ENCODE results near the gene ABCA1.
"Not testable (repeated sequence)": the region's sequence is repeated elsewhere in the genome, so short reads cannot be mapped to it uniquely, and the experiment has no call there.

ABCA1 gene

DNA sequence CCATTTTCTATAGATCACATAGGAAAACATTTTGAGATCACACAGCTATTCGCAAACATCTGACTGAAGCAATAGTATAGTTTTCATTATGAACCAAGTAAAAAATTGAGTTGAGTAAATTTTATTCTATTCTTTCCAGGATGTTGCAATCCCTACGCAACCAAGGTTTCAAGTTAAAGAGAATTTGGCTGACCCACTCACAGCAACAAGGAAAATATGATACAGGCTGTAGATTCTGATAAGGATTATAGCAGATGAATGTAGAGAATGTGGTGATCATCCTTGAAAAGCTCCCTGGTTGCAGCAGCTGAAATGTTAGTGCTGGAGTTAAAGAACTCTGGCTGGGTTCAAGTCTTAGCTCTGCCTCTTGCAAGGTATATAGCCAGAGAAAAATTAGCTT is 4.7 kb downstream of the ABCA1 start:
- TF ChIP-seq, protein P1, sequence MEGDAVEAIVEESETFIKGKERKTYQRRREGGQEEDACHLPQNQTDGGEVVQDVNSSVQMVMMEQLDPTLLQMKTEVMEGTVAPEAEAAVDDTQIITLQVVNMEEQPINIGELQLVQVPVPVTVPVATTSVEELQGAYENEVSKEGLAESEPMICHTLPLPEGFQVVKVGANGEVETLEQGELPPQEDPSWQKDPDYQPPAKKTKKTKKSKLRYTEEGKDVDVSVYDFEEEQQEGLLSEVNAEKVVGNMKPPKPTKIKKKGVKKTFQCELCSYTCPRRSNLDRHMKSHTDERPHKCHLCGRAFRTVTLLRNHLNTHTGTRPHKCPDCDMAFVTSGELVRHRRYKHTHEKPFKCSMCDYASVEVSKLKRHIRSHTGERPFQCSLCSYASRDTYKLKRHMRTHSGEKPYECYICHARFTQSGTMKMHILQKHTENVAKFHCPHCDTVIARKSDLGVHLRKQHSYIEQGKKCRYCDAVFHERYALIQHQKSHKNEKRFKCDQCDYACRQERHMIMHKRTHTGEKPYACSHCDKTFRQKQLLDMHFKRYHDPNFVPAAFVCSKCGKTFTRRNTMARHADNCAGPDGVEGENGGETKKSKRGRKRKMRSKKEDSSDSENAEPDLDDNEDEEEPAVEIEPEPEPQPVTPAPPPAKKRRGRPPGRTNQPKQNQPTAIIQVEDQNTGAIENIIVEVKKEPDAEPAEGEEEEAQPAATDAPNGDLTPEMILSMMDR (IDR thresholded peaks at IDR 0.05; ENCODE audit: unreplicated experiment in 3 of 3), result no peak
- Mint-ChIP-seq H3K36me3 (ENCODE audit: low read depth) (no peaks in the 10 kb centered on the region), H3K27me3 (ENCODE audit: low read depth) (peaks cover 10% of the 10 kb centered on the region), H3K4me3 (peak overlapping the region in 2 of 3 experiments; percentile 28 to 36), H3K9me3 (no peaks in the 10 kb centered on the region), H3K4me1 (peaks cover 34% of the 10 kb centered on the region), H3K27ac (peak overlapping the region in 2 of 3 experiments; percentile 67 to 88)

DNA sequence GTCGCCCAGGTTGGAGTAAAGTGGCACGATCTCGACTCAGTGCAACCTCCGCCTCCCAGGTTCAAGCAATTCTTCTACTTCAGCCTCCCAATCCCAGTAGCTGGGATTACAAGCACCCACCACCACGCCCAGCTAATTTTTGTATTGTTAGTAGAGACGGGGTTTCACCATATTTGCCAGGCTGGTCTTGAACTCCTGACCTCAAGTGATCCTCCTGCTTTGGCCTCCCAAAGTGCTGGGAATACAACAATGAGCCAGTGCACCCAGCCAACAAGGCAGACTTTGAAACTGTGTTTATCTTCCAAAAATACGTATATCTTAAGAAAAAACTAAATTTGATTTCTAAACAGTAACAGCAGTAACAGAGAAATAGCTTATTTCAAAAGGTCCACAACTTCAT is 5.2 kb downstream of the ABCA1 start:
- Mint-ChIP-seq H3K4me1 (peaks cover 34% of the 10 kb centered on the region), H3K27ac (peak overlapping the region in 1 of 3 experiments; percentile 67)
- not testable (repeated sequence) for H3K4me3 Mint-ChIP-seq; H3K27me3 Mint-ChIP-seq (ENCODE audit: low read depth); H3K36me3 Mint-ChIP-seq (ENCODE audit: low read depth); H3K9me3 Mint-ChIP-seq

DNA sequence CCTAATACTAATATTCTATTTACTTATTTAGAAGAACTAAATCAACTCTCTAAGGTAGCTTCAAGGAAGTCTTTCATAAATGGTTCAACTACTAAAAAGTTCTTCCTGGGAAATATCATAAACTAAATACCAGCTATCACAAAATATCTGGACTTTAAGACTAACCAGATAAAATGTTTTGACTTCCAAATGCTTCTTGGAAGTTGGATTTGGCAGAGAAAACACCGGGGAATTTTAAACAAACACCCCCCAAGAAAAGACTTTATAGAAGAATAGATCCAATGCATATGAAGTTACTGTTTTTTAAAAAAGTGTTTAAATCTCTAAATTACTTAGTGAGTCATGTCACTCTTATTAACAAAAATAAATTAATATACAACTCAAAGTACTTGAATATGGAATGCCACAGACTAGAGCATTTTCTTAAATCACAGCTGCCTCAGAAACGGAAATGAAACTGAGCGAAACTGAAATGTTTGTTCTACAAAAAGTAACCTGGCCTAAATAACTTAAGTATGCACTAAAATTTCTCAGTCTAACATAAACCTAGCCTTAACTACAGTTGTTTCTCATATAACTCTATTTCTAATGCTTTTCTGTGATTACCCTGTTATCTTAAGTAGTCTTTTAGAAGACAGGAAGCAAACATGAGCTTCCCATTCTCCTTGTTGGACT is 6.8 kb downstream of the ABCA1 start:
- TF ChIP-seq, protein P1 (IDR thresholded peaks at IDR 0.05; ENCODE audit: unreplicated experiment in 3 of 3), result no peak
- no peaks in the 10 kb centered on the region for H3K9me3 Mint-ChIP-seq
- no peaks in the 10 kb centered on the region for H3K36me3 Mint-ChIP-seq (ENCODE audit: low read depth)
- H3K4me1 Mint-ChIP-seq, result peaks cover 34% of the 10 kb centered on the region
- peak overlapping the region in 1 of 3 experiments; percentile 46 for H3K27ac Mint-ChIP-seq
- H3K27me3 Mint-ChIP-seq (ENCODE audit: low read depth), result peaks cover under 1% of the 10 kb centered on the region
- H3K4me3 Mint-ChIP-seq, result no peak overlapping the region

DNA sequence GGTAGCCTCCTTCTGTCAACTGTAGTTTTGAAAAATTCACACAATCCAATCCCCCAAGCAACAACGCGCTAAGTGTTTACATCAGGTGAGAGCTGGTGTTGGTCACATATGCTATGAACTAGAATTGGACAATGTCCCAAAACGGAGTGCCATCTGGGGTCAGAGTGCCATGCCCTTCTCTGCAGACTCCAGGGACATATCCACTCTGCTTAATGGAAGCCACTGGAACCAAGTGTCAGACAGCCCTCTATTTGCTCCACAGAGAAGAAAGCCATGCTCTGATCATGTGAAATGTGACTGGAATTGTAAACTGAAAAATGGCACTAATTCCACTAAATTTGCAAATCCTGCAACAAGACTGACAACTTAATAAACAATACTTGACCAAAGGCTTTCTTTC is 12.2 kb downstream of the ABCA1 start:
- no peaks in the 10 kb centered on the region for H3K27me3 Mint-ChIP-seq (ENCODE audit: low read depth)
- H3K9me3 Mint-ChIP-seq, result no peaks in the 10 kb centered on the region
- no peak overlapping the region for H3K4me3 Mint-ChIP-seq
- TF ChIP-seq, protein P1 (IDR thresholded peaks at IDR 0.05; ENCODE audit: unreplicated experiment in 3 of 3), result no peak
- no peaks in the 10 kb centered on the region for H3K36me3 Mint-ChIP-seq (ENCODE audit: low read depth)
- no peak overlapping the region for H3K27ac Mint-ChIP-seq
- H3K4me1 Mint-ChIP-seq, result peaks cover 11% of the 10 kb centered on the region

DNA sequence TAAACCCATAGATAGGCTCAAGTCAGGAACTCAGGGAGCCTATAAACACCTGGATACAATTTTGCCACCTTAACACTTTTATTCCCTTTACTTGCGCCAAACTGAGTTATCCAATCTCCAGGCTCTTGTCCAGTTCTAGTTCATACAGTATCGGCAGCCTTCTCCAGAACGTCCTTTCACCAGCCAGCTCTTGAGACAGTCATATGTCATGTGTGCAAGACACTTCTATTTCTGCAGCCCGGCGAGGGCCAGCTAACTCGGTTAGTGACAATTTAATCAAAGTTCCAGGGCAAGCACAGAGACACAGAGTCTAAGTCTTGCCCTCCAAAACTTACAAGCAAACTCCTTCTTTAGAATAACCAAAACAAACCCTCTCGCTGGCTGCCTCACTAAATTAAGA is 12.9 kb downstream of the ABCA1 start:
- TF ChIP-seq, protein P1 (IDR thresholded peaks at IDR 0.05; ENCODE audit: unreplicated experiment in 3 of 3), result no peak
- no peaks in the 10 kb centered on the region for H3K27me3 Mint-ChIP-seq (ENCODE audit: low read depth)
- H3K9me3 Mint-ChIP-seq, result no peaks in the 10 kb centered on the region
- no peak overlapping the region for H3K4me3 Mint-ChIP-seq
- H3K36me3 Mint-ChIP-seq (ENCODE audit: low read depth), result no peaks in the 10 kb centered on the region
- no peak overlapping the region for H3K27ac Mint-ChIP-seq
- peaks cover 16% of the 10 kb centered on the region for H3K4me1 Mint-ChIP-seq

DNA sequence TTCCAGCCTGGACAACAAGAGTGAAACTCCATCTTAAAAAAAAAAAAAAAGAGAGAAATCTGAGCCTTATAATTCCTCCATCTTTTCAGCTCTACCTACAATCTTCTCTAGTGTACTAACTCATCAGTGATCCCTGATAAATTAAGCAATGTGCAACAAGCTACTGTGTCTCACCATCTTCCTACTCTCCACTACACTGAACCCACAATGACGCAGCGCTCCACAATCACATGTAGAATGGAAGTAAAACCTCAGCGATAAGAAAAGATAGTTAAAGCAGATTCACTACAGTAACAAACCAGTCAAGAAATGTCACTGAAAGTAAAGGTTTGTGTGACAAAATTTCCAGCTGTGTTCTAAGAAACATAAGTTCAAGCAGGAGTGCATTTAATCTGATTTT is 13.5 kb downstream of the ABCA1 start:
- Mint-ChIP-seq H3K9me3 (no peaks in the 10 kb centered on the region), H3K27me3 (ENCODE audit: low read depth) (no peaks in the 10 kb centered on the region), H3K27ac (no peak overlapping the region), H3K4me3 (no peak overlapping the region), H3K36me3 (ENCODE audit: low read depth) (no peaks in the 10 kb centered on the region), H3K4me1 (peaks cover 22% of the 10 kb centered on the region)
- TF ChIP-seq, protein P1 (IDR thresholded peaks at IDR 0.05; ENCODE audit: unreplicated experiment in 3 of 3), result no peak

All from nephron (organoid).